ENCODE results near the gene CIB4. TPM values are rescaled to one million over a fixed set of nuclear protein-coding genes. Genes with fewer than 3 reads are reported as not detected.

Gene CIB4
- total RNA-seq, 1 donor from 2014 or later: not detected

DNA sequence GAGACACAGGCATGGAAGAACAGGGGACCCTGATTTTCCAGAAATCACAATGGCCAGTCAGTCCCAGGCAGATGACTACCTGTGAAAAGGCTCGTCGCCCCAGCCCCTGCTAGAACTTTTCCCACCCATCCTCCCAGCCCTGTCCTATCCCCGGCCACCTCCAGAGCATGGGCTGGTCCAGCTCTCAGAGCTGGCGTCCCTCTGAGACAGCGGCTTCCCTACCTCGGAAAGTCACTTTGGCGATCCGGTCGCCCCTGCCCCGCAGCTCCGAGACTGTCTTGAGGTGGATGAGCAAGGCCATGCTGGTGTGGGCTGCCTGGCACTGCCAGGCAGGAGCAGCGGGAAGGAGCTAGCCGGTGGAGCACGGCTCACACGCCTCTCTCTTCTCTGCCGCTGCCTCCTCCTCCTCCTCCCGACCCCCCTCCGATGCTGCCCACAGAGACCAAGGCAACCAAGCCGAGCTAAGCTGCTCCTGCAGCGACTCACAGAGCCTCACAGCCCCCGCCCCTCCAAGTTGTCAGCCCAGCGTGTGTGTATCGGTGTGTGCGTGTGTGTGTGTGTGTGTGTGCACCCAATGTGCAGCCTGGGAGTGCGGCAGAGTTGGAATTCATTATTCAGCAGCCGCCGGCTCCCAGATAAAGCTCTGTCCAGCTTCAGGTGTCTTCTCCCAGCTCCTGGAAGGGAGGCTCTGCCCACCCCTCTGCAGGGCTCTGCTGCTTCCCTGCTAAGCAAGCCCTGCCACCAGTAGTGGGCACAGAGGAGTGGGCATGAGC lies 82.7 kb downstream of the CIB4 start:
- no peak overlapping the region for H3K4me3 Mint-ChIP-seq
- peaks cover 46% of the 10 kb centered on the region for H3K27me3 Mint-ChIP-seq (ENCODE audit: insufficient read depth)
- no peak for DNase-seq (ENCODE audit: low spot score)
- H3K9me3 Mint-ChIP-seq: no peaks in the 10 kb centered on the region
- H3K27ac Mint-ChIP-seq: no peak overlapping the region
- intact Hi-C loops (cut with micrococcal nuclease): no loop called here
- no peaks in the 10 kb centered on the region for H3K4me1 Mint-ChIP-seq (ENCODE audit: low read depth)
- no peaks in the 10 kb centered on the region for H3K36me3 Mint-ChIP-seq (ENCODE audit: low read depth)

GRCh38 chr2:26557244-26557925 lies 83.8 kb downstream of the CIB4 start:
- H3K27ac Mint-ChIP-seq: no peak overlapping the region
- no peaks in the 10 kb centered on the region for H3K9me3 Mint-ChIP-seq
- intact Hi-C loops (cut with micrococcal nuclease): no loop called here
- peaks cover 35% of the 10 kb centered on the region for H3K27me3 Mint-ChIP-seq (ENCODE audit: insufficient read depth)
- no peak for DNase-seq (ENCODE audit: low spot score)
- H3K36me3 Mint-ChIP-seq (ENCODE audit: low read depth): no peaks in the 10 kb centered on the region
- H3K4me3 Mint-ChIP-seq: no peak overlapping the region
- H3K4me1 Mint-ChIP-seq (ENCODE audit: low read depth): no peaks in the 10 kb centered on the region

- no peak overlapping the region for H3K4me3 Mint-ChIP-seq
- no peaks in the 10 kb centered on the region for H3K4me1 Mint-ChIP-seq (ENCODE audit: low read depth)
- DNase-seq (ENCODE audit: low spot score): no peak
- H3K27ac Mint-ChIP-seq: no peak overlapping the region
- intact Hi-C loops (cut with micrococcal nuclease): no loop called here
- no peaks in the 10 kb centered on the region for H3K36me3 Mint-ChIP-seq (ENCODE audit: low read depth)
- H3K9me3 Mint-ChIP-seq: no peaks in the 10 kb centered on the region
- peaks cover 33% of the 10 kb centered on the region for H3K27me3 Mint-ChIP-seq (ENCODE audit: insufficient read depth)
Observed at GRCh38 chr2:26556309-26557243, 84.6 kb downstream of the CIB4 start.

GRCh38 chr2:26555246-26556133 lies 85.7 kb downstream of the CIB4 start:
- no peaks in the 10 kb centered on the region for H3K9me3 Mint-ChIP-seq
- intact Hi-C loops (cut with micrococcal nuclease): no loop called here
- H3K27ac Mint-ChIP-seq: no peak overlapping the region
- no peak overlapping the region for H3K4me3 Mint-ChIP-seq
- DNase-seq (ENCODE audit: low spot score): no peak
- peaks cover 27% of the 10 kb centered on the region for H3K27me3 Mint-ChIP-seq (ENCODE audit: insufficient read depth)
- H3K4me1 Mint-ChIP-seq (ENCODE audit: low read depth): no peaks in the 10 kb centered on the region
- no peaks in the 10 kb centered on the region for H3K36me3 Mint-ChIP-seq (ENCODE audit: low read depth)

GRCh38 chr2:26552641-26553374 lies 88.4 kb downstream of the CIB4 start:
- Mint-ChIP-seq H3K4me3 (no peak overlapping the region), H3K36me3 (ENCODE audit: low read depth) (no peaks in the 10 kb centered on the region), H3K27ac (no peak overlapping the region), H3K4me1 (ENCODE audit: low read depth) (no peaks in the 10 kb centered on the region), H3K9me3 (no peaks in the 10 kb centered on the region), H3K27me3 (ENCODE audit: insufficient read depth) (peaks cover 14% of the 10 kb centered on the region)
- intact Hi-C loops (cut with micrococcal nuclease): no loop called here
- no peak for DNase-seq (ENCODE audit: low spot score)

- H3K36me3 Mint-ChIP-seq (ENCODE audit: low read depth): no peaks in the 10 kb centered on the region
- no peak for DNase-seq (ENCODE audit: low spot score)
Observed at GRCh38 chr2:26550276-26551015, 90.7 kb downstream of the CIB4 start.

GRCh38 chr2:26542676-26543505 lies 98.3 kb downstream of the CIB4 start:
- H3K36me3 Mint-ChIP-seq (ENCODE audit: low read depth): no peaks in the 10 kb centered on the region
- intact Hi-C loops (cut with micrococcal nuclease): no loop called here
- H3K27me3 Mint-ChIP-seq (ENCODE audit: insufficient read depth): peaks cover 17% of the 10 kb centered on the region
- no peak overlapping the region for H3K4me3 Mint-ChIP-seq
- DNase-seq (ENCODE audit: low spot score): no peak
- no peak overlapping the region for H3K27ac Mint-ChIP-seq
- no peaks in the 10 kb centered on the region for H3K9me3 Mint-ChIP-seq
- no peaks in the 10 kb centered on the region for H3K4me1 Mint-ChIP-seq (ENCODE audit: low read depth)

More at GRCh38 chr2:26550276-26551015, 90.7 kb downstream of the CIB4 start:
- Mint-ChIP-seq H3K27me3 (ENCODE audit: insufficient read depth) (peaks cover 18% of the 10 kb centered on the region), H3K27ac (no peak overlapping the region), H3K4me3 (no peak overlapping the region), H3K9me3 (no peaks in the 10 kb centered on the region), H3K4me1 (ENCODE audit: low read depth) (no peaks in the 10 kb centered on the region)
- intact Hi-C loops (cut with micrococcal nuclease): no loop called here

DNA sequence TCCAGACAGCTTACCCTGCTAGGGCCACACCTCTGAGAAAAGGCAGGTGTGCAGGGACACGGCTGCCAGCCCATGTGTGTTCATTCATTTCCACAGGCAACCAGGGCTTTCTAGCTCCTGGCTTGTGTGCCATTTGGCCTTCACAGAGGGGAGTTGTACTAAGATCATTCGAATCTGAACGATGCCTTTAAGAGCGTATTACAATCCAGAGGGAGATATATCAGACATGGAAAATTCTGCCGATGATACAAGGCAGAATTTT lies 99.0 kb downstream of the CIB4 start:
- Mint-ChIP-seq H3K9me3 (no peaks in the 10 kb centered on the region), H3K4me1 (ENCODE audit: low read depth) (no peaks in the 10 kb centered on the region), H3K4me3 (no peak overlapping the region), H3K27ac (no peak overlapping the region), H3K27me3 (ENCODE audit: insufficient read depth) (peaks cover 11% of the 10 kb centered on the region), H3K36me3 (ENCODE audit: low read depth) (no peaks in the 10 kb centered on the region)
- no peak for DNase-seq (ENCODE audit: low spot score)
- intact Hi-C loops (cut with micrococcal nuclease): no loop called here

- Mint-ChIP-seq H3K4me1 (ENCODE audit: low read depth) (no peaks in the 10 kb centered on the region), H3K9me3 (no peaks in the 10 kb centered on the region), H3K27ac (no peak overlapping the region), H3K27me3 (ENCODE audit: insufficient read depth) (peaks cover 11% of the 10 kb centered on the region), H3K4me3 (no peak overlapping the region), H3K36me3 (ENCODE audit: low read depth) (no peaks in the 10 kb centered on the region)
- intact Hi-C loops (cut with micrococcal nuclease): no loop called here
- no peak for DNase-seq (ENCODE audit: low spot score)
Observed at GRCh38 chr2:26541401-26542193, 99.6 kb downstream of the CIB4 start.

DNA sequence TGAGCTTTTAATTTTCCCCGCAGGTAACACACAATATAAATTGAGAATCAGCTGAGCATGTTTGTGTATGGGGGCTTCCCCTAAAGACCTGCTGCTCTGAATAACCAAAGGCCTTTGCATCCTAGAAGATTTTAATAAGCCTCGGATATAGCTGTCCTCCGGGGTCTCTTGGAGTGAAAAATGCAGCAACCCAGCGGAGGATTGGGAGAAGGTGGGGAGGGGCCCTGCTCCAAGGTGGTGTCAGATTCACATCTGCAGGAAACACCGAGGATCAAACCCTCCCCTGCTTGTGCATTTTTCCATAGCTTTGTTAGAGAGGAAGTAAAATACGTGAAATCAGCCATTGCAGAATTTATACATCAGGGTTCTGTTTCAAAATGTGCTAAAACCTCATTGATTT lies 100.2 kb downstream of the CIB4 start:
- Mint-ChIP-seq H3K4me3 (no peak overlapping the region), H3K27ac (no peak overlapping the region), H3K9me3 (no peaks in the 10 kb centered on the region), H3K4me1 (ENCODE audit: low read depth) (no peaks in the 10 kb centered on the region), H3K36me3 (ENCODE audit: low read depth) (no peaks in the 10 kb centered on the region), H3K27me3 (ENCODE audit: insufficient read depth) (peaks cover 10% of the 10 kb centered on the region)
- DNase-seq (ENCODE audit: low spot score): no peak
- intact Hi-C loops (cut with micrococcal nuclease): no loop called here

Measured in activated T-helper 1 cell treated with anti-CD3 and anti-CD28 coated beads, Interleukin-12 subunit alpha, Interleukin-12 subunit beta, Interleukin-2, Interleukin-4 antibody, amounts not matched to agents 30 ng/mL and 10 ng/mL and 1 ng/mL, durations not matched to agents 14 hours and 24 hours and 36 hours (primary cell).